Activated CD8-positive, alpha-beta T cell treated with anti-CD3 and anti-CD28 coated beads, Interleukin-2, amount 10 ng/mL, durations not matched to agents 7 days and 5 days (primary cell): ENCODE measurements around the gene CCDC47. TPM values are rescaled to one million over a fixed set of nuclear protein-coding genes. Genes with fewer than 3 reads are reported as not detected.
A peak's percentile ranks its signal among the peaks of the same experiment; 100 is the strongest.
"Not testable (repeated sequence)": the region's sequence is repeated elsewhere in the genome, so short reads cannot be mapped to it uniquely, and the experiment has no call there.

Source experiments
- ATAC-seq: fragments of 150-1000 bp; cut with Tn5 transposase; one replicate; pipeline ENCODE4 v1.10.0; 2021; ENCODE audit warnings: moderate library complexity
- CTCF ChIA-PET: fragments of 350-600 bp; sonication (Branson Sonifier 250); formaldehyde crosslinking; loops from one replicate; lab custom pipeline; 2021; ENCODE audit warnings: antibody characterized with exemption; lab: Charles Lee
- POLR2A ChIA-PET: fragments of 350-600 bp; sonication (Branson Sonifier 250); formaldehyde crosslinking; loops from one replicate; lab custom pipeline; 2021; ENCODE audit warnings: antibody characterized with exemption; lab: Charles Lee
- DNase-seq: peaks from one replicate; pipeline ENCODE4 v3.0.0-alpha.2; 2020
- H3K27ac Mint-ChIP-seq: one replicate; pipeline ENCODE4 v1.8.0; 2021; ENCODE audit warnings: mild to moderate bottlenecking, mixed read lengths
- H3K27me3 Mint-ChIP-seq: one replicate; pipeline ENCODE4 v1.8.0; 2021; ENCODE audit warnings: low read depth, mixed read lengths
- H3K36me3 Mint-ChIP-seq: one replicate; pipeline ENCODE4 v1.8.0; 2021; ENCODE audit warnings: low read depth, mixed read lengths
- H3K4me1 Mint-ChIP-seq: one replicate; pipeline ENCODE4 v1.8.0; 2021; ENCODE audit warnings: low read depth, mixed read lengths
- H3K4me3 Mint-ChIP-seq: one replicate; pipeline ENCODE4 v1.8.0; 2021; ENCODE audit warnings: mild to moderate bottlenecking, mixed read lengths
- H3K9me3 Mint-ChIP-seq: one replicate; pipeline ENCODE4 v1.8.0; 2022; ENCODE audit warnings: mixed read lengths; ENCODE audit not compliant: insufficient read depth
- total RNA-seq, 2 experiments: library from RNA; stranded (reverse); gene quantifications; one replicate each; pipeline ENCODE4 v1.2.3, GENCODE V29; 2021

The CCDC47 gene
- total RNA-seq, 2 experiments from 2014 or later, result 59.4 to 61.1 TPM

- Mint-ChIP-seq H3K27me3 (no peaks in the 10 kb centered on the region), H3K36me3 (peaks cover 19% of the 10 kb centered on the region), H3K4me3 (no peak overlapping the region), H3K27ac (no peak overlapping the region), H3K4me1 (peaks cover 2% of the 10 kb centered on the region), H3K9me3 (no peaks in the 10 kb centered on the region)
- ChIA-PET POLR2A (interaction anchor here (1.1 to 1.2 kb wide), 2 partner anchors 18 to 24 kb away, joined by 3 to 4 read pairs; no protein-coding TSS in a partner anchor), CTCF (interaction anchor here (0.6 to 2.1 kb wide), 2 partner anchors 12 to 26 kb away, joined by 3 to 12 read pairs; no protein-coding TSS in a partner anchor)
- ATAC-seq (no peak), DNase-seq (no peak)
Measured at GRCh38 chr17:63722403-63722802, 51.0 kb downstream of the CCDC47 start.

- not testable (repeated sequence) for ATAC-seq, H3K4me1 Mint-ChIP-seq, H3K9me3 Mint-ChIP-seq, H3K27ac Mint-ChIP-seq, H3K27me3 Mint-ChIP-seq, H3K4me3 Mint-ChIP-seq, DNase-seq
- ChIA-PET POLR2A (interaction anchor here (0.7 kb wide), 1 partner anchor 252 kb away, joined by 3 read pairs; no protein-coding TSS in a partner anchor), CTCF (interaction anchor here (1.0 kb wide), 1 partner anchor 9 kb away, joined by 3 read pairs; no protein-coding TSS in a partner anchor)
- H3K36me3 Mint-ChIP-seq, result peaks cover 16% of the 10 kb centered on the region
Measured at GRCh38 chr17:63720194-63720593, 53.2 kb downstream of the CCDC47 start.

GRCh38 chr17:63718988-63719387, 54.4 kb downstream of the CCDC47 start:
- Mint-ChIP-seq H3K36me3 (peaks cover 11% of the 10 kb centered on the region), H3K27me3 (no peaks in the 10 kb centered on the region), H3K27ac (no peak overlapping the region), H3K4me3 (no peak overlapping the region), H3K4me1 (peaks cover 2% of the 10 kb centered on the region), H3K9me3 (no peaks in the 10 kb centered on the region)
- CTCF ChIA-PET, result interaction anchor here (1.1 kb wide), 1 partner anchor 10 kb away, joined by 4 read pairs; no protein-coding TSS in a partner anchor
- DNase-seq (no peak), ATAC-seq (no peak)
- POLR2A ChIA-PET, result no interaction called here

GRCh38 chr17:63716426-63716825, 57.0 kb downstream of the CCDC47 start:
- CTCF ChIA-PET, result interaction anchor here (2.2 kb wide), 1 partner anchor 18 kb away, joined by 7 read pairs; no protein-coding TSS in a partner anchor
- Mint-ChIP-seq H3K9me3 (no peaks in the 10 kb centered on the region), H3K4me3 (no peak overlapping the region), H3K27me3 (no peaks in the 10 kb centered on the region), H3K36me3 (peaks cover 20% of the 10 kb centered on the region), H3K4me1 (no peaks in the 10 kb centered on the region), H3K27ac (no peak overlapping the region)
- POLR2A ChIA-PET, result no interaction called here
- no peak for ATAC-seq
- DNase-seq, result no peak

GRCh38 chr17:63714550-63715277, 58.7 kb downstream of the CCDC47 start:
- Mint-ChIP-seq H3K27ac (no peak overlapping the region), H3K4me3 (no peak overlapping the region), H3K27me3 (no peaks in the 10 kb centered on the region), H3K9me3 (no peaks in the 10 kb centered on the region), H3K4me1 (peaks cover 9% of the 10 kb centered on the region), H3K36me3 (peaks cover 29% of the 10 kb centered on the region)
- DNase-seq, result no peak
- ChIA-PET CTCF (interaction anchor here (0.9 to 2.2 kb wide), 2 partner anchors 12 to 16 kb away, joined by 3 to 7 read pairs; no protein-coding TSS in a partner anchor), POLR2A (interaction anchor here (0.6 to 11.2 kb wide), 2 partner anchors 19 to 142 kb away, joined by 3 to 150 read pairs; no protein-coding TSS in a partner anchor)
- ATAC-seq, result no peak

GRCh38 chr17:63709110-63709509, 64.3 kb downstream of the CCDC47 start:
- CTCF ChIA-PET, result interaction anchor here (0.7 to 7.3 kb wide), 12 partner anchors 10 to 284 kb away, joined by 3 to 85 read pairs (median 6); partner anchors contain the start of gene MAP3K3
- Mint-ChIP-seq H3K4me1 (peaks cover 60% of the 10 kb centered on the region), H3K4me3 (no peak overlapping the region), H3K27me3 (no peaks in the 10 kb centered on the region), H3K36me3 (peaks cover 52% of the 10 kb centered on the region), H3K9me3 (no peaks in the 10 kb centered on the region), H3K27ac (peak overlapping the region; percentile 26)
- ATAC-seq (no peak), DNase-seq (no peak)
- POLR2A ChIA-PET, result interaction anchor here (3.2 to 11.2 kb wide), 2 partner anchors 8 to 13 kb away, joined by 21 to 150 read pairs; partner anchors contain the start of gene LIMD2

GRCh38 chr17:63707151-63707550, 66.2 kb downstream of the CCDC47 start:
- Mint-ChIP-seq H3K4me1 (peaks cover 80% of the 10 kb centered on the region), H3K27ac (peak overlapping the region; percentile 74), H3K4me3 (peak overlapping the region; percentile 52), H3K36me3 (peaks cover 64% of the 10 kb centered on the region), H3K27me3 (no peaks in the 10 kb centered on the region), H3K9me3 (no peaks in the 10 kb centered on the region)
- CTCF ChIA-PET, result interaction anchor here (1.2 to 7.3 kb wide), 3 partner anchors 11 to 127 kb away, joined by 3 to 85 read pairs (median 3); no protein-coding TSS in a partner anchor
- POLR2A ChIA-PET, result interaction anchor here (1.0 to 11.2 kb wide), 3 partner anchors 11 to 121 kb away, joined by 3 to 150 read pairs (median 4); no protein-coding TSS in a partner anchor
- ATAC-seq (peak; percentile 4), DNase-seq (no peak)

- DNase-seq (no peak), ATAC-seq (no peak)
- Mint-ChIP-seq H3K4me3 (peak overlapping the region; percentile 52), H3K27me3 (no peaks in the 10 kb centered on the region), H3K27ac (peak overlapping the region; percentile 83), H3K36me3 (peaks cover 63% of the 10 kb centered on the region), H3K4me1 (peaks cover 84% of the 10 kb centered on the region), H3K9me3 (no peaks in the 10 kb centered on the region)
- POLR2A ChIA-PET, result interaction anchor here (0.9 to 11.2 kb wide), 5 partner anchors 11 to 122 kb away, joined by 3 to 150 read pairs (median 4); no protein-coding TSS in a partner anchor
- CTCF ChIA-PET, result interaction anchor here (1.0 to 7.3 kb wide), 5 partner anchors 11 to 128 kb away, joined by 3 to 85 read pairs (median 3); partner anchors contain the start of gene MAP3K3
Measured at GRCh38 chr17:63706336-63707082, 66.9 kb downstream of the CCDC47 start.

- Mint-ChIP-seq H3K27me3 (no peaks in the 10 kb centered on the region), H3K27ac (peak overlapping the region; percentile 83), H3K36me3 (peaks cover 65% of the 10 kb centered on the region), H3K4me1 (peaks cover 90% of the 10 kb centered on the region), H3K4me3 (no peak overlapping the region), H3K9me3 (no peaks in the 10 kb centered on the region)
- ChIA-PET CTCF (interaction anchor here (1.0 to 7.3 kb wide), 4 partner anchors 10 to 129 kb away, joined by 3 to 85 read pairs (median 4); partner anchors contain the start of gene MAP3K3), POLR2A (interaction anchor here (0.7 to 11.2 kb wide), 4 partner anchors 10 to 68 kb away, joined by 3 to 150 read pairs (median 5); partner anchors contain the start of genes CCDC47 and DDX42)
- DNase-seq, result no peak
- ATAC-seq, result no peak
Measured at GRCh38 chr17:63705657-63706056, 67.7 kb downstream of the CCDC47 start.

- peaks cover 59% of the 10 kb centered on the region for H3K36me3 Mint-ChIP-seq
- H3K4me3 Mint-ChIP-seq, result no peak overlapping the region
- CTCF ChIA-PET, result interaction anchor here (7.3 kb wide), 1 partner anchor 9 kb away, joined by 85 read pairs; no protein-coding TSS in a partner anchor
- no peak overlapping the region for H3K27ac Mint-ChIP-seq
- ATAC-seq (no peak), DNase-seq (no peak)
- POLR2A ChIA-PET, result interaction anchor here (0.5 to 11.2 kb wide), 2 partner anchors 9 to 21 kb away, joined by 3 to 150 read pairs; no protein-coding TSS in a partner anchor
- no peaks in the 10 kb centered on the region for H3K9me3 Mint-ChIP-seq
- H3K4me1 Mint-ChIP-seq, result peaks cover 82% of the 10 kb centered on the region
- H3K27me3 Mint-ChIP-seq, result no peaks in the 10 kb centered on the region
Measured at GRCh38 chr17:63704836-63705235, 68.6 kb downstream of the CCDC47 start.

GRCh38 chr17:63704259-63704576, 69.2 kb downstream of the CCDC47 start:
- DNase-seq (no peak), ATAC-seq (no peak)
- no peaks in the 10 kb centered on the region for H3K9me3 Mint-ChIP-seq
- peaks cover 54% of the 10 kb centered on the region for H3K36me3 Mint-ChIP-seq
- H3K4me3 Mint-ChIP-seq, result no peak overlapping the region
- peaks cover 77% of the 10 kb centered on the region for H3K4me1 Mint-ChIP-seq
- ChIA-PET POLR2A (interaction anchor here (0.5 to 3.9 kb wide), 3 partner anchors 10 to 37 kb away, joined by 3 to 14 read pairs (median 12); no protein-coding TSS in a partner anchor), CTCF (no interaction called here)
- H3K27ac Mint-ChIP-seq, result peak overlapping the region; percentile 67
- no peaks in the 10 kb centered on the region for H3K27me3 Mint-ChIP-seq
